GM19455 (cell line): ENCODE results near the gene STK11.

ENCODE experiments used
- ATAC-seq: cut with Tn5 transposase; IDR thresholded peaks from one replicate; pipeline ENCODE4 v1.9.1; 2021; ENCODE audit not compliant: unreplicated experiment

Gene STK11

DNA sequence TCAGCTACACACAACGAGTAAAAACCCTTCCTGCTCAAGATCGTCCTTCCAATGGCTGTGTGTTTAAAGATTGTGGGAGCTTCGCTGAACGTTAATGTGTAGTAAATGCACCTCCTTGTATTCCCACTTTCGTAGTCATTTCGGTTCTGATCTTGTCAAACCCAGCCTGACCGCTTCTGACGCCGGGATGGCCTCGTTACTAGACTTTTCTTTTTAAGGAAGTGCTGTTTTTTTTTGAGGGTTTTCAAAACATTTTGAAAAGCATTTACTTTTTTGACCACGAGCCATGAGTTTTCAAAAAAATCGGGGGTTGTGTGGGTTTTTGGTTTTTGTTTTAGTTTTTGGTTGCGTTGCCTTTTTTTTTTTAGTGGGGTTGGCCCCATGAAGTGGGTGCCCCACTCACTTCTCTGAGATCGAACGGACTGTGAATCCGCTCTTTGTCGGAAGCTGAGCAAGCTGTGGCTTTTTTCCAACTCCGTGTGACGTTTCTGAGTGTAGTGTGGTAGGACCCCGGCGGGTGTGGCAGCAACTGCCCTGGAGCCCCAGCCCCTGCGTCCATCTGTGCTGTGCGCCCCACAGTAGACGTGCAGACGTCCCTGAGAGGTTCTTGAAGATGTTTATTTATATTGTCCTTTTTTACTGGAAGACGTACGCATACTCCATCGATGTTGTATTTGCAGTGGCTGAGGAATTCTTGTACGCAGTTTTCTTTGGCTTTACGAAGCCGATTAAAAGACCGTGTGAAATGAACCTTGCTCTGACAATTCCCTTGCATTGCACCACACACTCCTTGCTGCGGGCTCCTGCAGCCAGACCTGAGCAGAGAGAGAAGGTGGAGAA lies 67.1 kb downstream of the STK11 start:
- no peak for ATAC-seq

DNA sequence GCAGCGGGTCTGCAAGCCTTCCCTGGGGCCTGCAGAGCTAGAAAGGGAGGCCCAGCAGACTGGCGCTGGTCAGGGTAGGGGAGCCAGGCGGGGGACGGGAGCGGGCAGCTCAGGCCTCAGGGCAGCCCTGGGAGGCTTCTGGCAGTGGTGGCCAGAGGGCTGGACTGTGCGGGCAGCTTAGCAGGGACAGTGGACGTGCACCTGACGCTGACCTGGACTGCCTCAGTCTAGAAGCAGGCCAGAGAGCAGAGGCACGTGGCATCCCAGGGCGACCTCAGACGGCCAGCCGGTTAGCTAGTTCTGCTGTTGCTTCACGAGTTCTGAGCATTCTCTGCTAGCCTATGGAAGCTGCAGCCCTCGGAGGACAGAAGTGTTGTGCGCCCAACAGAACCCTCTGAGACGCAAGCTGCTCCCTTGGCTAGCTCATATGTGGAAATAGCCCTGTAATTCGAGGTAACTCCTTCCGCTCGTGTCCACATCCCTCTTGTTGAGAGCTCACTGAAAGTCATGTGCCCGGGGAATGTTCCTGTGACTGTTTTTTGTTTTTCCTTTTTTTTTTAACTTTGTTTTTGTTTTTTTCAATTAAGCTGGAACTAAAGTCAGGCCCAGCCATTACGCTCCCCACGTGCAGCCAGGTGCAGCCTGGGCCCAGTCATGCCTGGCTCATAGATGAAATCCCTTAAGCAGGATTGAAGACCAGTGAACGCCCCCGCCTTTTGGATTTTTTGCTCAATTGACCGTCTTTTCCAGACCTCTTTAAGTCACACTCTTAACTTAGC lies 67.9 kb downstream of the STK11 start:
- ATAC-seq, result no peak

DNA sequence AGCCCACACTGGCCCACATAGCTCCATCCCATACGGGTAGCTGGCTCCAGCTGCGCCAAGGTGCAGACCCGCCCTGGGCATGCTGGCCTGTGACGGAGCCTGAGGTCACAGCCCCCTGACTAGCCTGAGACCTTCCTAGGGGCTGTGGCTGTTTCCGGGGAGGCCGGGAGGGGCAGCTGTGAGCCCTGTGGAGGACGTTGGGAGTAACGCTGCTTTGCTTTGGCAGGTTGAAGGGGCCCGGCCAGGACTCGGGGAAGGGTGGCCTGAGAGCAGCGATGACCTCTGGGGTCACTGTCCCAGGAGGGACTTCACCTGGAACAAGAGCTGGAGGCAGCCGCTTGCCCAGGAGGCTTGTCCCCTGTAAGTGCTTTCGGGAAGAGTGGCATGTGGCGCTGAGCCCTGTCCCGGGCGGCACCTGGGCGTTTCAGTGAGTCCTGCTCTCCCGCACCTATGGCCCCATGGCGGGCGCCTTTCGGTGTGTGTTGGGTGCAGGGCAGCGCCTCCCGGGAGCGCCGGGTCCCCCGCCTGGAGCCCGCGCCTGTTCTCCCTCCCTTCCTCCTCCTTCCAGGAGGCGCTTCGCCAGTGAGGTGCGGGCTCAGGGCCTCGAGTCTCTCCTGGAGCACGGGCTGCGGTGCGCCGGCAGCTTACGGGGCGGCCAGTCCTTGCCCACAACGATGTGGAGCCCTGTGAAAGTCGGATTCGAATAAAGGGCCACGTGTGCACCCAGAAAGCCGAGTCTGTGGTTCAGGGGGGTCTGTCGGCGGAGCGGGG lies 68.7 kb downstream of the STK11 start:
- no peak for ATAC-seq

DNA sequence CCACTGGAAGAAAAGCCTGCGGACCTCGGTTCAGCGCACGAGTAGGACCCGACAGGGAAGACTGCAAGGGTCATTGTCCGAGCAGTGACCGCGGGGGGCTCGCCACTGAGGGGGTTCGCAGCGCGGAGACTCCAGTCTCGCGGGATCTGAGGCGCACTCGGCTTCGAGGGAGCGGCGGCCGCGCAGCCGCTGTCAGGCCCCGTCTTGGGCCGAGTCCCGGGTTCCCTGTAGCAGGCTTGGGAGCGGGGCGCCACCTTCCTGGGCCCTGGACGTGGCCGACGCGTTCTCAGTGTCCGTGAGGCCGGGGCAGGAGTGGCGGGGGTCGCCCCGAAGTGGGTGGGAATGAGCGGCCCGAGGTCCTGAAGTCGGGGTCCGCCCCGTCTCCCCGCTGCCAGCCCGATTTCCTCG lies 69.3 kb downstream of the STK11 start:
- no peak for ATAC-seq

DNA sequence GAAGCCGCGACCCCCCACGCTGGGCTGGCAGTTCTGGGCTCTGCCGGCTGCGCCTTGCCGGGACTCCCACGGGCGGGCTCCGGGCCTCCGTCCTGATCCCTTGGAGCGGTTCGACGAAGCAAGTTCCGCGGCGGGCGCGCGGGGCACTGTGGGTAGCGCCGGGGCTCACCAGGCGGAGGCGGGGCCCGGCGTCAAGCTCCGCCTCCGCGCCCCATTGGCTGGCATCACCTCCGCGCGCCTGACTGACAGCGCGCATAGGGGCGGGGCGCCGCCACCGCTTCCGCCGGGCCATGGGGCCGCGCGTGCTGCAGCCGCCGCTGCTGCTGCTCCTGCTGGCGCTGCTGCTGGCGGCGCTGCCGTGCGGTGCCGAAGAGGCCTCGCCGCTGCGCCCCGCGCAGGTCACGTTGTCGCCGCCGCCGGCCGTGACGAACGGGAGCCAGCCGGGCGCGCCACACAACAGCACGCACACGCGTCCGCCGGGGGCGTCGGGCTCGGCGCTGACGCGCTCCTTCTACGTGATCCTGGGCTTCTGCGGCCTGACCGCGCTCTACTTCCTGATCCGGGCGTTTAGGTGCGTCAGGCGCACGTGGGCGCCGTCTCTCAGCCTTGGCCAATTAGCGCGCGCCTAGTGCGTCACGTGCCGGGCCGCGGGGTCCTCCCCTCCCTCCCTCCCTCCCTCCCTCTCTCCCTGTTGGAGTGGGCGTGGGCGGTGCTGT lies 69.8 kb downstream of the STK11 start, which contains the start of gene FAM174C:
Gene FAM174C (plus strand): TSS at position 271 of the 716 bp plus-strand sequence. CDS start 20 bp downstream, at position 291.
- peak; percentile 71 for ATAC-seq

DNA sequence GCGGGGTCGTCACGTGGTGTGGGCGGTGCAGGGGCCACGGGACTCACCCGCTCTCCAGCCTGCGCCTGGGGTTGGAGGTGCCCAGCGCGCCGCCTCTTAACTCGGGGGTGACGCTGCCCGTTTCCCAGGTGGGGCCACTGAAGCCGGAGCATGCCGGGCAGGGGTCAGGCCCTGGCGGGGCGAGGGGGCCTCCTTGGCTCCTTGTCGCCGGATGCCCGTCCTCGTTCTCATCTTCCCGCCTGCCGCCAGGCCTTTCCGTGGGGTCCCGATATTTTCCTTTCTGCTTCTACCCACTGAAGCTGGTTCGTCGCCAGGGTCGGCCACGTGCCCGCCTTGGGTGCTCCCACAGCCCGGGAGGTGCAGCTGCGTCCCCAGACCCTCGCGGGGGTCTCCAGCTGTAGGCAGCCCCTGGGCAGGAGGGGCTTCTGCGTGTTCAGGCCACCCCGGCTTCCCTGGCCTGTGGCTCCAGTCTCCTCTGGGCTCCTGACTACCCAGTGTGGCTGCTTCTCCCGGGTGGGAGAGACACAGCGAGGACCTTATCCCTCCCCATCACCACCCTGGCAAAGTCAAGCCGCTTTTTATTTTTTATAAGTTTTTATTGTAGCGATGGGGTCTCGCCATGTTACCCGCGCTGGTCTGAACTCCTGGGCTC lies 70.5 kb downstream of the STK11 start:
- no peak for ATAC-seq

DNA sequence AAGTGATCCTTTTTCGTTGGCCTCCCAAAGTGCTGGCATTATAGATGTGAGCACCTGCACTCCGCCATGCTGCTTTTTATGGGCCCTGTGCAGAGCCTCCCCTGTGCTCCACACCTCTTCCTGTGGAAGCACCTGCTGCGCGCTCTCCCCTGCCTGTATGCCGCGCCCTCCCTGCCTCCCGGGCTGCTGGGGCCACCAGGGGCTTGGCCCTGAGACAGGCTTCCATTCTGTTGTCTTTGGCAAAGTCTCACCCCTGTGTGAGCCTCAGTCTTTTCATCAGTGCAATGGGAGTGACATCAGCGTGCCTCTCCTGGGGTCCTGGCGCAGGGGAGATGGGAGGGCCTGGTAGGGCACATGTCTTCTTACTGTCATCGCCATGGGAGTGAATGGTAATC lies 71.0 kb downstream of the STK11 start:
- no peak for ATAC-seq

DNA sequence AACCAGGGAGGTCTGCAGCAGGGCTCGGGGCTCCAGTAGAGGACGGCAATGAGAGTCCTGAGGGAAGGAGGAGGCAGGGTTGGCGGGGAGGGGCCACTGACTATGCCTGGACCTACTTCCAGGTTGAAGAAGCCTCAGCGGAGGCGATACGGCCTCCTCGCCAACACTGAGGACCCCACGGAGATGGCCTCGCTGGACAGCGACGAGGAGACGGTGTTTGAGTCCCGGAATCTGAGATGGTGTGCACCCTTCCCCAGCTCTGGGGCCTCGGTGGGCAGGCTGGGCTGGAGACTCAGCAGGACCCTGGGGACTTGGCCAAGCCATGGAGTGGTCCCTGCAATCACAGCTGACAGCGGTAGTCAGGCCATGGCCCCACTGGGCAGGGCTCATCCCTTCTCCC lies 71.5 kb downstream of the STK11 start:
- no peak for ATAC-seq
